NCI-H345 treated with DMSO at 0.1 percent for 48 hours (cell line): ENCODE results near the gene PKNOX2.

ENCODE experiments used
- DNase-seq: peaks from one replicate; lab custom pipeline; 2025; ENCODE audit not compliant: unreplicated experiment; lab: John Stamatoyannopoulos, UW

Gene PKNOX2

DNA sequence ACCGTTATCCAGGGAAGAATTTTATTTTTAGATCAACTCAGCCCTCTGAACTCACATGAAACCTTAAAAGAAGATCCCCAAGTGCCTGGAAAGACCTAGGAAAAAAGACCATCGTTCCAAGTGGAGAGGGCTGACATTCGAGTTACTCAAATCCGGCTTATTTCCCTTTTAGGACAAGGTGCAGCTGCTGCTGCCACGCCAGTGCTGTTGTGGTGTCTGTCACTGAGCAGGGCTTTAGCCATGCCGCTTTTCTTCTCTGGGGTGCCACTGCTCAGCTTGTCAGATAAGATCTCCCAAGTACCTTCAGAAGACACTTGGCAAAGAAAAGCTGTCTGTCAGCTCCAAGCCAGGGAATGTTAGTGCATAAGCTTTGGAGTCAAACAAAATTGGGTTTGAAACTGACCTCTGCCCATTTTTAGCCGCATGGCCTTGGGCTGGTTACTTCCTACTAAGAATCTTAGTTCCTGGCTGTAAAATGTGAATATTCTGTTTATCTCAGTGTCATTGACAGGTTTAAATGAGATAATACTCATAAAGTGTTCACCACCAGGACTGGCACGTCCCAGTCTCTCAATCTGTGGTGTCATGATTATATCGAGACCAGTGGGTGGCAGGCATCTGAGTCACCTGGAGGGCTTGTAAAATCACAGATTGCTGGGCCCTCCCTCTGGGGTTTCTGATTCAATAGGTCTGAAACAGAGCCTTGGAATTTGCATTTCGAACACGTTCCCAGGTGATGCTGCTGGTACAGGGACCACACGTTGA lies 117.5 kb downstream of the PKNOX2 start:
- DNase-seq: no peak

DNA sequence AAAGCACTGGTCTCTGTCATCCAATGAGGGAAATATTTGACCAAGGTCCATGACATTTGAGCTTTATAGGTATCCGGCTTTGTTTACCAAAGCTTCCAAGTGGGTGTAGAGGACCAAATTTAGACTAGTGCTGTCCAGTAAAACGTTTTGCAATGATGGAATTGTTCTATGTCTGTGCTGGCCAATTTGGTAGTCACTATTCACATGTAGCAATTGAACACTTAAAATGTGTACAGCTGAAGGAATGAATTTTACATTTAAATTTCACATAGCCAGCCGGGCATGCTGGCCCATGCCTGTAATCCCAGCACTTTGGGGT lies 118.0 kb downstream of the PKNOX2 start:
- DNase-seq: no peak

DNA sequence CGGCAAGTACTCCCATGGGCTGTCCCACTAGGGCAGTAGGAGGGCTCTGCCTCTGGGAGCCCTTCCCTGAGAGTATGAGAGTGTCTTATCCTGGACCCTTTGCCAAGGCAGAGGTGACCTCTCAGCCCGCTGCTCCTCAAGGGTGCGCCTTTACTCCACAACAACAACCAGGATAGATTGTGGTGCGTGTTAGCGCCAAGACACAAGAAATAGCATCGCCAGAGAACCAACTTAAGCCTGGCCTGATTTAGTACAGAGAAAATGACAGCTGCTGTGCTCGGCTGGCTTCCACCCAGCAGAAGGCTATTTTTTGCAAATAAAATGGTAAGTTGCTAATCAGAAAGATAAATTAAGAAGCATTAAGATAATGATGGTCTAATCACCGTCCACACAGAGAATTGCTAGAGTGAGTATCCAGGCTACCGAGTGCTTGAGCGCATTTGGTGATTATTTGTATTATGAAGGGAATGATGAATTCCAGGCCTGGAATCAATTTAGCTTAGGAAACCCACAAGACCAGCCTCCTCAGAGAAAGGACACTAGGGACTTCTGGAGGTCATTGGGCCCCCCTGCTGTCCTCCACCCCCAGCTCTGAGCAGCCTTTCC lies 119.8 kb downstream of the PKNOX2 start:
- no peak for DNase-seq

GRCh38 chr11:125285844-125286243 lies 121.3 kb downstream of the PKNOX2 start:
- DNase-seq: no peak

- no peak for DNase-seq
Measured at GRCh38 chr11:125286486-125286885, 121.9 kb downstream of the PKNOX2 start.

GRCh38 chr11:125287491-125288210 lies 123.1 kb downstream of the PKNOX2 start:
- no peak for DNase-seq

- DNase-seq: no peak
Measured at GRCh38 chr11:125289419-125290098, 125.0 kb downstream of the PKNOX2 start.

- no peak for DNase-seq
Measured at GRCh38 chr11:125290263-125290662, 125.7 kb downstream of the PKNOX2 start.

GRCh38 chr11:125292100-125292499 lies 127.5 kb downstream of the PKNOX2 start:
- DNase-seq: peak; percentile 11

DNA sequence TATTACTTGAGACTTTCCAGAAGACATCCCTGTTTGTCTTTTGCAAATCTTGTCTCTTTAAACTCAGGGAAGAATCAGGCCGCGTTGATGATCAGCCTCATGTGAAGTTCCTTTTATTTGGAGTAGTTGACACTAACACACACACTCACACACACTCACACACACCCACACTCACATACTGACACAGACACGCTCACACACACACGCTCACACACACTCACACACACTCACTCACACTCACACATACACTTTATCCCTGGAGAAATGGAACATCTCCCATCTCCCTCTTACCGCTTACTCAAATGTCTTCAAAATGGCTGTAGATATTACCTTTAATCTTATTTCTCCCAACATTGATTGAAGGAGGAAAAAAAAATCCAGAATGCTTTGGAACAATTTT lies 129.0 kb downstream of the PKNOX2 start:
- no peak for DNase-seq

GRCh38 chr11:125295931-125296330 lies 131.4 kb downstream of the PKNOX2 start:
- no peak for DNase-seq

GRCh38 chr11:125297346-125297915 lies 132.9 kb downstream of the PKNOX2 start:
- no peak for DNase-seq

DNA sequence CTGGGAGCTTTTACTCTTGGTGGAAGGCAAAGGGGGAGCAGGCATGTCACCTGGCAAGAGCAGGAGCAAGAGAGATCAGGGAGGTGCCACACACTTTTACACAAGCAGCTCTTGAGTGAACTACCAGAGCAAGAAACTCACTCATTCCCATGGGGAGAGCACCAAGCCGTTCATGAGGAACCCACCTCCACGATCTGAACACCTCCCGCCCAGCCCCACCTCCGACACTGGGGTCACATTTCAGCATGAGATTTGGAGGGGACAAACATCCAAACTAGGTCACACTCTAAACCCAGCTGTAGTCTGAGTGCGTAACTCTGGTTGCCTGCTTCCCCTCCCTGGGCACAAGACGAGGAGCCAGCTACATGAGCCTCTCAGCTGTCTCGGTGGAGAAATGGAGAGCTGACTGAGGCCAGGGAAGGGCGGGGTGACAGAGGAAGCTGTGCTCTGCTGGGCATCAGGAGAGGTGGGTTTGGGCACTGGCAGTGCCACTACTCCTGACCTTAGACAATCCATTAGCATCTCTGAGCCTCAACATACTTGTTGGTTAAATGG lies 134.6 kb downstream of the PKNOX2 start:
- no peak for DNase-seq

- DNase-seq: no peak
Measured at GRCh38 chr11:125299821-125300220, 135.3 kb downstream of the PKNOX2 start.

- DNase-seq: no peak
Measured at GRCh38 chr11:125300791-125301218, 136.3 kb downstream of the PKNOX2 start.

GRCh38 chr11:125301346-125301745 lies 136.8 kb downstream of the PKNOX2 start:
- no peak for DNase-seq

DNA sequence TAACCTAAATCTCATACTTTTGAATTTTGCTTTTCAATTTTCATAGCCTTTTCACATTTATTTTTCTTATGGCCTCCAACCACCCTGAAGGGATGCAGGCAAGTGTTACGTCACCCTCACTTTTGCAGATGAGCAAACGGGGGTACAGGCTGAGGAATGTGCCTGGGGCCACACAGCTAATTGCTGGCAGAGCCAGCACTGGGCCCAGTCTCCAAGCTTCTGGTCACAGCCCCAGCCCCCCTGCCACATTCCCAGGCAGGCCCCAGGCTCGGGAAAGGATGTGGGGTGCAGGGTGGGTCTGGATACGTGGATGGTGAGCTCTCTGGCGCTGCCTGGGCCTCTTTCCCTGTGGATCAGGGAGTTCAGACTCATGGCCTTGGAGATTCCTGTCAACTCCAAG lies 138.6 kb downstream of the PKNOX2 start:
- no peak for DNase-seq

DNA sequence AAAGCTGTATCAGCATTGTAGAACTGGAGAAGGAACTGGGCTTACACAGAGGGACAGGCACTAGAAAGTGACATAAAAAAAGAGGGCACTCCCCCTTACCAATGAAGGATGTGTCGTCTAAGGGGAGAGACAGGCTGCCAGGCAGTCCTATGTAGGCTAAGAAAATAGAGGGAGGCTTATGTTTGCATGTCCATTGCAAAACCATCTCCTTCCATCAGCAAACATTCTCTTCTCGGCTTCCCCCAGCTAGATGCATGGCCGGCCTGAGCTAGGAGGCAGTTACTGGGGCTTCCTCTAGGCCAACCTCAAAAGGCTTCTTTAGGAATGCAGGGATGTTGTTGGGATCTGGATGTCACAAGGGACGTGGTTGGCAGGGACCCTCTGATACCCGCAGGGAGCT lies 139.1 kb downstream of the PKNOX2 start:
- DNase-seq: no peak

DNA sequence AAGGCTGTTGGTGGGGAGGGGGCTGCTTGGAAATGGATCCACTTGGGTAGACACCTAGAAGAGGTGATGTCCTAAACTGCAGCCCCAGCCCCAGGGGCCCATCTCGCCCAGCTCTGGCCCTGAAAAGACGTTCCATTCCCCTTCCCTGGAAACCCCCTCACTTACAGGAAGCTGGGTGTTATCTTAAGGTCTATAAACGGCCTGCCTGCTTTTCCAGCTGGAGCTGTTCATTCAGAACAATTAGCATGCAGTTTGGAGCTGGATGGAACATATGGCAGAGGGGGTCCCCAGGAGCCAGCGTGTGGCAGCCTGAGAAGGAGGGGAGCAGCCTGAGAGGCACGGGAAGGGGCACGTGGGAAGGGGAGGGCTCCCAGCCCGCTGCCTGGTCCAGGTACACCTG lies 139.6 kb downstream of the PKNOX2 start:
- no peak for DNase-seq

DNA sequence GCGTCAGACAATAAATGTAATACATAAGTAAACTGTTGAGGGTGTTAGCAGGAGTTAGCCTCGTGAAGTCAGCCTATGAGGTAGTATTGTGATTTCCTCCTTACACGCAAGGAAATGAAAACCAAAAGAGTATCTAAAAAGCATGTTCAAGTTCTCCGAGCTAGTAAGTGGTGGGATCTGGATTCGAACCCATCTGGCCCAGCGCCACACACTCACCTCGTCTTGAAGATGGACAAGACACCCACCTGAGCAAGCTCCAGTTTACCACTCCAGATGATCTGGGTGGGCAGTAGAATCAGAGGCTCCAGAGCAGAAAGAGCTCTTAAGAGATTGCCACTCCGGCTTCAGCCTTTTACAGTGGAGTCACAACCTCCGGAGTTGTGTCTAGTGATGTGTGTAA lies 140.3 kb downstream of the PKNOX2 start:
- no peak for DNase-seq

- DNase-seq: peak; percentile 32
Measured at GRCh38 chr11:125305345-125305744, 140.8 kb downstream of the PKNOX2 start.
